ENCODE measurements around the gene SMARCC2. TPM values are rescaled to one million over a fixed set of nuclear protein-coding genes. Genes with fewer than 3 reads are reported as not detected.
A peak's percentile ranks its signal among the peaks of the same experiment; 100 is the strongest.

The SMARCC2 gene
- total RNA-seq, 1 donor from 2014 or later, result 67.1 TPM

GRCh38 chr12:56153678-56154065 lies 35.6 kb downstream of the SMARCC2 start:
- no peak for TF ChIP-seq CTCF (IDR thresholded peaks at IDR 0.05; ENCODE audit: borderline replicate concordance)
- intact Hi-C loops (cut with micrococcal nuclease), result no loop called here
- no peaks in the 10 kb centered on the region for H3K27me3 ChIP-seq (ENCODE audit: low read depth)
- no peaks in the 10 kb centered on the region for H3K9me3 ChIP-seq (replicated peaks)
- no peak overlapping the region for H3K4me3 ChIP-seq
- DNase-seq, result no peak
- H3K4me1 ChIP-seq, result peaks cover 46% of the 10 kb centered on the region
- H3K36me3 ChIP-seq, result no peaks in the 10 kb centered on the region
- no peak overlapping the region for H3K27ac ChIP-seq (replicated peaks)

GRCh38 chr12:56152756-56153677 lies 36.3 kb downstream of the SMARCC2 start:
- no peak for DNase-seq
- peak overlapping the region; percentile 93 for H3K27ac ChIP-seq (replicated peaks)
- peaks cover 42% of the 10 kb centered on the region for H3K4me1 ChIP-seq
- H3K4me3 ChIP-seq, result peak overlapping the region; percentile 76
- H3K9me3 ChIP-seq (replicated peaks), result no peaks in the 10 kb centered on the region
- intact Hi-C loops (cut with micrococcal nuclease), result no loop called here
- no peak for TF ChIP-seq CTCF (IDR thresholded peaks at IDR 0.05; ENCODE audit: borderline replicate concordance)
- no peaks in the 10 kb centered on the region for H3K36me3 ChIP-seq
- no peaks in the 10 kb centered on the region for H3K27me3 ChIP-seq (ENCODE audit: low read depth)

- TF ChIP-seq CTCF (IDR thresholded peaks at IDR 0.05; ENCODE audit: borderline replicate concordance), result no peak
- intact Hi-C loops (cut with micrococcal nuclease), result no loop called here
- H3K9me3 ChIP-seq (replicated peaks), result no peaks in the 10 kb centered on the region
- H3K36me3 ChIP-seq, result no peaks in the 10 kb centered on the region
- peak within 1 kb of the TSS; percentile 76 for H3K4me3 ChIP-seq
- H3K4me1 ChIP-seq, result peaks cover 38% of the 10 kb centered on the region
- DNase-seq, result peak; percentile 96
- H3K27ac ChIP-seq (replicated peaks), result peak within 1 kb of the TSS; percentile 93
- no peaks in the 10 kb centered on the region for H3K27me3 ChIP-seq (ENCODE audit: low read depth)
Measured at GRCh38 chr12:56152132-56152755, 37.0 kb downstream of the SMARCC2 start, which contains the start of gene MYL6B. Gene MYL6B (plus strand): TSS chr12:56152587. CDS start chr12:56153919, 1,332 bp downstream.

GRCh38 chr12:56151672-56152131 lies 37.6 kb downstream of the SMARCC2 start:
- no peaks in the 10 kb centered on the region for H3K36me3 ChIP-seq
- no peaks in the 10 kb centered on the region for H3K9me3 ChIP-seq (replicated peaks)
- peak overlapping the region; percentile 93 for H3K27ac ChIP-seq (replicated peaks)
- peak; percentile 32 for TF ChIP-seq CTCF (IDR thresholded peaks at IDR 0.05; ENCODE audit: borderline replicate concordance)
- H3K4me3 ChIP-seq, result peak overlapping the region; percentile 76
- peaks cover 38% of the 10 kb centered on the region for H3K4me1 ChIP-seq
- intact Hi-C loops (cut with micrococcal nuclease), result no loop called here
- DNase-seq, result no peak
- H3K27me3 ChIP-seq (ENCODE audit: low read depth), result no peaks in the 10 kb centered on the region

- Histone ChIP-seq H3K27me3 (ENCODE audit: low read depth) (no peaks in the 10 kb centered on the region), H3K4me1 (peaks cover 43% of the 10 kb centered on the region), H3K9me3 (replicated peaks) (no peaks in the 10 kb centered on the region), H3K27ac (replicated peaks) (no peak overlapping the region), H3K36me3 (no peaks in the 10 kb centered on the region), H3K4me3 (no peak overlapping the region)
- no peak for TF ChIP-seq CTCF (IDR thresholded peaks at IDR 0.05; ENCODE audit: borderline replicate concordance)
- intact Hi-C loops (cut with micrococcal nuclease), result no loop called here
- no peak for DNase-seq
Measured at GRCh38 chr12:56150563-56150962, 38.7 kb downstream of the SMARCC2 start.

All from left ventricle myocardium inferior (tissue), 1 donor.